Measurements from ENCODE around the gene EVA1A.
"Not testable (repeated sequence)": the region's sequence is repeated elsewhere in the genome, so short reads cannot be mapped to it uniquely, and the experiment has no call there.

Gene EVA1A

DNA sequence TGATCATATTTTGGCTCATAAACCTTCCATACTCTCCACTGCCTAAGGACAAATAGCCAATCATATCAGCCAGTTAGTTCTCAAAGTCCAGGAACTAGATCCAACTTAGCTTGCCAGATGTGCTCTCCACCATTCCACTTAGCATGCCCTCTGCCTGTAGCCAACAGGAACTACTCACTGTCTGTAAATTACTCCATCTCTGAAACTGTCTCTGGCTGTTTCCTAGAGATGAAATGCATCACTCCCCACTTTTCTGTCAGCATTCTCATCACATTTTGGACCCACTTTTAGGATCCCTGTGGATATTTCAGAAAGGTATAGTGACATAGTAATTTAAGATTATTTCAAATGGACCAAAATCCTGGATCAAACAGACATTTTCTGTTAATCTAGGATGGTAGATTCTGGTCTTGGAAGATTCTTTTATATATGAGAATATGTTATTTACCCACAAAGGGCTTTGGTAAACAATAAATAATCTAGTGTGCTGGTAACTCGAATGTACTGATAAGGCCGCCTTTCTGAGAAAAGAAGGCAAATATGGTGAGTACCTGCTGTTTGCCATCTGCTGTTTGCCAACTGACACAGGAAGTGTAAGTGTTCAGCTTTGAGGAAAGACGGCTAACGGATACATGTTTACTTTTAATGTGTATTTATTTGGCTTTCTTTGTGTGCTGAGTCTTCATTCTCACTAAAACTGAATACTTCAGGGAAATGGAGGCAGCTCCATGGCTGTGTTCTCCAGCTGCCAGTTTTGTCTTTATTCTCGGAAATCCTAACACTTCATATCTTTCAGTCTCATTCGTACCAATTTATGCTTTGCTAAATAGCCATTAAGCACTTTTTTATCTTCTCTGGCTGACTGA, 79.5 kb downstream of the EVA1A start:
- no peak for DNase-seq

GRCh38 chr2:75477696-75478095, 83.0 kb downstream of the EVA1A start:
- DNase-seq, result not testable (repeated sequence)

GRCh38 chr2:75476761-75477160, 84.0 kb downstream of the EVA1A start:
- peak; percentile 43 for DNase-seq

GRCh38 chr2:75475976-75476375, 84.8 kb downstream of the EVA1A start:
- no peak for DNase-seq

DNA sequence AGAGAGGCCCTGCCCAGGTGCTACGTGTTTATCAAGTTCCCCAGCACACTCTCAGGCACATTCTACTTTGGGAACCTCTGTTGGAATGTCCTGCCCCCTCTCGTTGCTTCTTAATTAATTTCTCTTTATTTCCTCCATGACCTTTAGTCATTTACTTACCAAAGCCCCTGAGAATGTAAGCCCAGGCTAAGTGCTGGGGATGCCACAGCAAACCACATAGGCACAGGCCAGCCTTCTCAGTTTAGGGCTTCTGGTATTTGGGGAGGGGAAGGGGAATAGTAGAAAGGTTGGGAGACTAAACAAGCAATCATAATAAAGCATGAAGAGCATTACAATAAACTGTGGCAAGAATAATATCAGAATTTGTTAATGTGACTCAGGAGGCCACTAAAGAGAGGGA, 85.7 kb downstream of the EVA1A start:
- no peak for DNase-seq

DNA sequence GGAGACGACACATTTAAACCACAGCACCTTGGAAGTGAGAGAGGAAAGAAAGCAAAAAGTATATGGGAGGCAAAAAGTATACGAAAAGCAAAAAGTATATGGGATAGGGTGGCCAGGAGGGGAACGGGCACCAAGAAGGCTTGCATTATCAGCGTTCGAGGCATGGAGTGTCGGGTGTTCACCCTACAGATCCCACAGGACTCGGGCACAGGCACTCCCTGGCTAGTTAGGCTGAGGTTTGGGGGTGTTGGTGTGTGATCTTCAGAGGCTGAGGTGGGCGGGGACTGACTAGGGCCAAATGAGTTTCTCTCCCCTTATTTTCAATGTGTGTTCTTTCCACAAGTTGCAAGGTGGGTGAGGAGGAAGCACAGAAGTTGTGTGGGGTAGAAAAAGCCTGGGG, 86.6 kb downstream of the EVA1A start:
- DNase-seq, result no peak

GRCh38 chr2:75466708-75467311, 93.9 kb downstream of the EVA1A start:
- no peak for DNase-seq

GRCh38 chr2:75465317-75465984, 95.3 kb downstream of the EVA1A start:
- peak; percentile 35 for DNase-seq

GRCh38 chr2:75464348-75464946, 96.3 kb downstream of the EVA1A start:
- no peak for DNase-seq

- DNase-seq, result no peak
These were observed 98.0 kb downstream of the EVA1A start for GRCh38 chr2:75462721-75463120.

GRCh38 chr2:75462206-75462605, 98.5 kb downstream of the EVA1A start:
- no peak for DNase-seq

DNA sequence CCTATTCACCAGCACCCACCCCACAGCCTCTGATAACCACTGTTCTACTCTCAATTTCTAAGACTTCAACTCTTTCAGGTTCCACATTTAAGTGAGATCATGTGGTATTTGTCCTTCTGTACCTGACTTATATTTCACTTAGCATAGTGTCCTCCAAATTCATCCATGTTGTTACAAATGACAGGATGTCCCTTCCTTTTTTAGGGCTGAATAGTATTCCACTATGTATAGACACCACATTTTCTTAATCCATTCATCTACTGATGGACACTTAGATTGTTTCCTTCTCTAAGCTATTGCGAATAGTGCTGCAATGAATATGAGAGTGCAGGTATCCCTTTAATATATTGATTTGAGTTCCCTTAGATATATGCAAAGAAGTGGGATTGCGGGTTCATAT, 100.1 kb downstream of the EVA1A start:
- DNase-seq, result no peak

- DNase-seq, result no peak
These were observed 101.0 kb downstream of the EVA1A start for GRCh38 chr2:75459565-75460310.

DNA sequence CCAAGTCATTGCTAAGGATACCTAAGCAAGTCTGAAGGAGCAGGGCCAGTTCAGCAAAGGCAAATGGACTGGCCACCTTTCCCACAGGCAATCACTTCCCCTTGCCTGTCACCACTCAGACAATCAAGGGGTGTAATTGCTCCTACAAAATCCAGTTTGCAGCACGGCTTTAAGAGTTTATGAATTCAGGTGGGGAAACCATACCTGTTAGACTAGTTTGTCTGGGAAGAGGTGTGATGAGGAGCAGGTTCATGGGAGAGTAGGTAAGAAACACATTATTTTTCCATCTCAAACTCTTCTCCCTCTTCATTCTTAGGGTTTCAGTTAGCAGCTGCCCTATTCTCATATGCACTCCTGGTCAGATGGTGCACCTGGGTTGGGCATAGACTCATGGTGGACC, 102.5 kb downstream of the EVA1A start:
- no peak for DNase-seq

- DNase-seq, result no peak
These were observed 103.9 kb downstream of the EVA1A start for GRCh38 chr2:75456825-75457224.

DNA sequence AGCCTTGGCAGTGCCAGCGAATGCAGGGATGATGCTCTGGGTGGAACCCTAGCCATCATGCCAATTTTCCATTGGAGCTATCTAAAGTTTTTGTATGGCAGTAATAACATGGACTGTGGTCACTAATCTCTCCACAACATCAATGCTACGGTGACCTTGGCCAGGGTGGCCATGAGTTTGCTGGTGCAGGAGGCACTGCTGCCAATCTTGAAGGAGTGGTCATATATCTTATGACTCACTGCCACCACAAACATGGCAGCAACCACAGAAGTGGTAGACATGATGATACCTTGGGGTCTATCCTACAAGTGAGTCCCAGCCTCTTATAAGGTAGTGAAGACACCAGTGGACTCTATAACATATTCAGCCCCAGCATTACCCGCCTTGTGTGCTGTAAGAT, 104.6 kb downstream of the EVA1A start:
- no peak for DNase-seq

- DNase-seq, result no peak
These were observed 106.5 kb downstream of the EVA1A start for GRCh38 chr2:75454241-75454620.

- no peak for DNase-seq
These were observed 107.1 kb downstream of the EVA1A start for GRCh38 chr2:75453384-75454240.

DNA sequence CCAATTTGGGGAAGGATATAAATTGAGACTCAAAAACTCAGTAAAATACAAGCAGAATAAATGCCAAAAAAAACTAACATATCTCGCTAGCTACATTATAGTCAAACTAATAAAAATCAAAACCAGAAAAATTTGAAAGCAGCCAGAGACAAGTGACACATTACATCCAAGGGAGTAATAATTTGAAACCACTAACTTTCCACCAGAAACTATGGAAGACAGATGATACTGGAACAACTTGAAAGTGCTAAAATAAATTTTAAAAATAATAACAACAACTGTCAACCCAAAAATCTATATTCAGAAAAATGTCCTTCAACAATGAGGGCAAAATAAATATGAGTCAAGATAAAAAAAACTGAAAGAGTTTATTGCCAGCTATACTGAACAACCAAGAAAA, 110.7 kb downstream of the EVA1A start:
- DNase-seq, result no peak

- no peak for DNase-seq
These were observed 113.6 kb downstream of the EVA1A start for GRCh38 chr2:75447176-75447575.
